Amygdala (tissue), 56 donors: ENCODE results near the gene CDH5.

Experiments
- DNase-seq, 56 donors: peaks; one replicate each; lab custom pipeline; 2025; lab: John Stamatoyannopoulos, UW

CDH5 gene

DNA sequence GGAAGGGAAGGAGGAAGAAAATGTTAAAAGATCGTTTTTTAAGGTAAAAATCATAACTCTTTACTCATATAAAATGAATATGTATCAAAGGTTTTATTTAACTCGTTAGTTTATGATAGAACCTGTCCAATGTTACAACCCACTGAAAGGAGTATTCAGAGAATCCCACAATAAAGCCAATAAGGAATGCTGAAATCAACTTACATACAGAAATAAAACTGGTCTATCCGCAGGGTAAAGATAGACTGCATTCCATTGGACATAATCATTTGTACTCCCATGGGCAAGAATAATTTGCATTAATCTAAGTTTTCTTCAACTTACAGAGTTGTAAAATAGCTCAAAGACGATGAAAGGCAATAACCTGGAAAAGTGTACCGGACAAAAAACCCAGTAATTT lies 42.7 kb downstream of the CDH5 start:
- DNase-seq = no peak

DNA sequence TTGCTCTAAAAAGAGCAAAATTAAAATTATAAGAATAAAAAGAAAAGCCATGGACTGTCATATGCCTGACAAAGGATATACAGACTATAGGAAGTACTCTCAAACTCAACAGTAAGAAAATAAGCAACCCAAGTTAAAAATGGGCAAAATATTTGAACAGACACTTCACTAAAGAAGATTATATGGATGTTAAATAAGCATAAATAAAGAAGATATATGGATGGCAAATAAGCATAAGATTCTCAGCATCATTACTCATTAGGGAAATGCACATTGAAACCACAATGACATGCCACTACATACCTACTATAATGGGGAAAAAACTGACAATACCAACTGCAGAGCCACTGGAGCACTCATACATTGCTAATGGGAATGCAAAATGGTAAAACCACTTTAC lies 45.7 kb downstream of the CDH5 start:
- DNase-seq = no peak

DNA sequence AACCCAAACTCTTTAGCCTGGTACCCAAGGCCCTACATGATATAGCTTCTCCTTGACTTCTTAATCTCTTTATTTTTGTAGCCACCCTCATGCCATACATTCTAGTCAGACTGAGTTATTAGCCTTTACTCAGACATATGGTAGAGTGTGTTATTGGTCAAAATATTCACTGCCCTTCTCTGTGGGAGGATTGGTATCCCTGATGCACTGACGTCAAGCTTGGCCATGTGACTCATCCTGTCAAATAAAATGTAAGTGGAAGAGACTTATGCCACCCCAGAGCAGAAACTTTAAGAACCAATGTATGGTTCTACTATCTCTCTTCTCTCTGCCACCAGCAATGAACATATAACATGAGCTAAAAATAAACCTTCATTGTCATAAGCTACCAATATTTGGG lies 48.4 kb downstream of the CDH5 start:
- no peak for DNase-seq

DNA sequence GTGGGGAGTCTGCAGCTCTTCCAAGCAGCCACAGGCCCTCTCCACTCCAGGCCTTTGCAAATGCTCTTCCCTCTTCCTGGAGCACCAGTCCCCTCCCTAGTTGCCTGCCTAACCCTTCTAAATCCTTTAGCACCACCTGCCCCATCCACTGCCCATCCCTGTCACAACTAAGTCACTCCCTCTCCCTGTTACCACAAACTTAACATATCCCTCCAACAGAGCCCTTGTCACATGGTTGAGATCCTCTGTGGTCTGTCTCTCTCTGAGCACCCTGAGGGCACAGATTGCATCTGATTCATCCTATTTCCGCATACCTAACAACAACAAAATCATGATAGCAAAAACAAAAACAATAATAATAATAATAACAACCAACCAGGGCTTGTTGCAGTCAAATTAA lies 49.6 kb downstream of the CDH5 start:
- DNase-seq = no peak

DNA sequence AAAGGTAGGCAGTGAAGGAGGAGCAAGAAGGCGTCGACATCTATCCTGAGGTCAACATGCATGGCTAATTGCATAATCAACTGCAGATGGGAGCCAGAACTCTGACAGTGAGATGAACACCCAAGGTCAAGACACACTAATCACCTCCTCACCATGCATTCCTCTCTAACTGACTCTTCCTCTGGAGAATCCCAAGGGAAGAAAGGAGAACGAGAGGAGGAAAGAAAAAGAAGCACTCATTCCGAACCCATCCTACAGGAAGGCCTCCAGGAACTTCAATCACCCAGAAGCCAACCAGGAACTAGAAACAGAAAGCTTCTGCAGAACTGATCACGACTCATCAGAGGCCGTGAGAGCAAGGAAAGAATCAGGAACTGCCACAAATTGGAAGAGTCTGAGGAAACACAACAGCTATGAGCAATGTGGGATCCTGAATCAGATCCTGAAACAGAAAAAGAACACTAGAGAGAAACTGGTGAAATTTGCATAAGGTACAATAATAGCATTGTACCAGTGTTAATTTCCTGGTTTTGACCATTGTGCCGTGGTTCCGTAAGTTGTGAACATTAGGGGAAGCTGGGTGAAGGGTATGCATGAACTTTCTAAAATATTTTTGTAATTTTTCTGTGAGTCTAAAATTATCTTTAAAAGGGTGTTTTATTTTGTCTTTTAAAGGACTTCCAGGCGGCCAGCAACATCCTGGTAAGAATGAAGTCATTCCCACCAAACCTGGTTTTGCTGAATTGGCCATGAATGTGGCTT lies 50.6 kb downstream of the CDH5 start:
- DNase-seq = no peak

DNA sequence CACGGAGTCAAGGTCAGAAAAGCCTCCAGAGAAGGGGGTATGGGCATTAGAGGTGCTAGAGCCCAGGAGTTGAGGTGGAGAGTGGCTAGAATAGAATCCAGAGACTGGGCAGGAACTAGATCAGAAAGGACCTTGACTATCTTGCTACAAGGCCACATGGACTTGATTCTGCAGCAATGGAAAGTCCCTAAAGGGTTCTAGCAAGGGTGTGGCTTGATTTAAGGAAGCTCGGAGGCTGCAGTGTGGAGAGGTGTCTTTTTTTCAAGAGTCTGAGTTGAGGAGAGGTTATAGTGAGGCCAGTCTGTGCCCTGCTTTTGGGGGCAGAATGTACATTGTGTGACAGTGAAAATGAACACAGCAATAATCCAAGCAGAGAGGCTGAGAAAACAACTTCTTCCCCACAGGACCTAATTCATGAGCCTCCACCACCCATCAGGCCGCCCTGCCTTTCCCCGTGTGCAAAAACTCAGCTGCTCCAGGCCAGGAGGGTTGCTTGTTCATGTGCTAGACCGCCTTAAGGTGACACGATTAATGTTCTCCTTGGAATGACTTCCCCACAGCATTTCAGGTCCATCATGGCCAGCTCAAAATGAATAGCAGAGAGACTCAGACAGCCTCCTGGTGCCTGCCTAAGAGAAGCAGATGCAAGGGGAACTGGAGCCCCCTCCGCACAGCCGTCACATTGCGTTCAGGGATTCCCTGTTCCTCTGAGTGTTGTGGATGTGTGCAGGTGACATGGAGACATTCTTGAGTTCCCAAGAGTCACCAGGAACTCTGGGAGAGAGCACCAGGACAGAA lies 51.9 kb downstream of the CDH5 start:
- no peak for DNase-seq

DNA sequence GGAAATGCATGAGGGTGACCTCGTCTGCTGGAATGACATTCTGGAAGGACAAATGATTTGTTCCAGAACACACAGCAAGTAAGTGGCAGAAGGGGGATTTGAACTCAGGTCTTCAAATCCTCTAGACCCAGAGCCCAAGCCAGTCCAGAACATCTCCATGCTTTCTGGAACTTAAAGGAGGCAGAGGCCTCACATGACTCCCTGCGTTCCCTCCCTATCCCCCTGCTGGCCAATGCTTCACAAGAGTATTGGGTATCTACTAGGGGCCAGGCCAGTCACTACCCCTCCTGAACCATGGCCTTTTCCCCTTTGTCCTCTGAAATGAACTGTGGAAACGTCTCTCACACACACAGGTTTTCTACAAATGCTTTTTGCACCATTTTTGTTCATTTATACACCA lies 53.0 kb downstream of the CDH5 start:
- no peak for DNase-seq

DNA sequence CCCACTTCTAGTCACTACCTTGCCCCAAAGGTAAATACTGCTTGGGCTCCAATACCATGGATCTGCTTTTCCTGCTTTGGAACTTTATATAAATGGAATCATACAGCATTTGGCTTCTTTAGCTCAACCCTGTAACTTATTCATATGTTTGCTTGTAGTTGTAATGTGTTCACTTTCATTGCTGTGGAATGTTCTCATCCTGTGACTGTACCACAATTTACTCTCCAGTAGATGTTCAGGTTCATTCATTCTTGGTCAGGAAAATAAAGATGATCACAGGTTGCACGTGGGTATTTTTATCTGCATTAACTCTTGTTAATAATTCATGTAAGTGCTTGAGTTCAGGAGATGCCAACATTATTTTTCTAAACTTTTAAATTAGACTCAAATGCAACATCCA lies 53.9 kb downstream of the CDH5 start:
- DNase-seq = no peak

DNA sequence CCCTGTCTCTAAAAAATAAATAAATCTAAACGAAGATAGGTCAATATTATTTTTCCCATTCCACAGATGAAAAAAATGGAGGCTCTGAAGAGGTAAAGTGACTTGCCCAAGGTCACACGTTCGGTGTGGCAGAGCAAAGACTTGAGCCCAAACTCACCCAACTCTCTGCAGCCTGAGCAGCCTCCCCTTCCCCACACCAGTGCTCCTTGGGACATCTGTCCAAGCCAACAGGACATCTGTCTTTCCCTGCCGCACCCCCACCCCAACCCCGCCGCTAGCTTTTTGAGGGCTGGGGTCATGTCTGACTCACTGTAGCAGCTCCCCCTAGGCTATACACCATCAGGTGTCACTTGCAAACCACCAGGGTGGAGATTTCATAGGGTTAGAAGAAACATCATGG lies 55.4 kb downstream of the CDH5 start:
- DNase-seq = no peak

DNA sequence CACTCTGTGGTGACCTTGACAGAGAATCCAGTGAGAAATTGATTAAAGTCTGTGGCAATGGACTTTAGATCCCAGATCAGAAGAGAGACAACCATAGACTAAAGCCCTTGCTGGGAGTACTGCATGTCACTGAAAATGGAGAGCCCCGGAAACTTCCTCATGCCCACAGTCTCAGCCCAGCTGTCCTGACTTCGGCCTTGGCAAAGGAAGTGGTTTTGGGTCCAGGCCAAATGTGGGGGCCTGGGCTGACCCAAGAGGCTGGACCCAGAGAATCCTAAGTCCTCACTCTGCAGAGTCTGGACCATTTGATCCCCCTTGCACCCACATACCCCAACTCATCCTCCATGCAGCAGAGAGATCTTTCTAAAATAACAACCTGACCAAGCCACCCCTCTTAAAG lies 55.9 kb downstream of the CDH5 start:
- peak in 1 of 56 donors; percentile 23 for DNase-seq

DNA sequence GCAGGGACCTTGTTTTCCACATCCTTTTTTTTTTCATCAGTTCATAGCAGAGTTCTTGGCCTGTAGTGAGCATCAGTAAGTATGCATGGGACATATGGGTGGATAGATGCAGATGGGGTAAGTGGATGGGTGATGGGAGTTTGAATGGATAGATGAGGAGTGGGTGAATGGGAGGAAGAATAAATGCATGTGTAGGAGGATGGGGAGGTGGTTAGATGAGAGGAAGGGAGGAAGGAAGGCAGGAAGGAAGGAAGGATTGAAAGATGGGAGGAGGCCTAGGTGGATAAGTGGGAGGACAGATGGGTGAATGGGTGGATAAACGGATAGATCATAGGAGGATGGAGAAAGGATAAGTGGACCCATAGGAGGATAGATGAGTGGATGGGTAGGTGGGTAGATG lies 56.7 kb downstream of the CDH5 start:
- no peak for DNase-seq

DNA sequence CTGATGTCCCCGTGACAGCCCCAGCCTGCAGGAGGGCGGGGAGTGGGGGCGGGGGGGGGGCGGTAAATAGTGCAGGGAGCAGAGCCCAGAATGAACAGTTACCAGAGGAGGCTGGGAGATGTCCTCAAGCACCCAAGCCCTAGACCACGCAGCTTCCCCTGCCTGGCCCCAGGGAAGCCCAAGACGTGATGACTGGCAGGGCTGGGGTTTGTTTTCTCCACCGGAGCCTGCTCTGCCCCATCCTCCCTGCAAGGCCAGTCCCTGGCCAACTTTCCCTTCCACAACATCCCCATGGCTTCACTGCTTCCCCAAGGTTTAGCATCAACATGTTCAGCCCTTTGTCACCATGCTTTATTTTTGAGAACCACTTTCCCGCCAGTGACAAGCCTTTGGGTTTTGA lies 59.2 kb downstream of the CDH5 start:
- DNase-seq = no peak

DNA sequence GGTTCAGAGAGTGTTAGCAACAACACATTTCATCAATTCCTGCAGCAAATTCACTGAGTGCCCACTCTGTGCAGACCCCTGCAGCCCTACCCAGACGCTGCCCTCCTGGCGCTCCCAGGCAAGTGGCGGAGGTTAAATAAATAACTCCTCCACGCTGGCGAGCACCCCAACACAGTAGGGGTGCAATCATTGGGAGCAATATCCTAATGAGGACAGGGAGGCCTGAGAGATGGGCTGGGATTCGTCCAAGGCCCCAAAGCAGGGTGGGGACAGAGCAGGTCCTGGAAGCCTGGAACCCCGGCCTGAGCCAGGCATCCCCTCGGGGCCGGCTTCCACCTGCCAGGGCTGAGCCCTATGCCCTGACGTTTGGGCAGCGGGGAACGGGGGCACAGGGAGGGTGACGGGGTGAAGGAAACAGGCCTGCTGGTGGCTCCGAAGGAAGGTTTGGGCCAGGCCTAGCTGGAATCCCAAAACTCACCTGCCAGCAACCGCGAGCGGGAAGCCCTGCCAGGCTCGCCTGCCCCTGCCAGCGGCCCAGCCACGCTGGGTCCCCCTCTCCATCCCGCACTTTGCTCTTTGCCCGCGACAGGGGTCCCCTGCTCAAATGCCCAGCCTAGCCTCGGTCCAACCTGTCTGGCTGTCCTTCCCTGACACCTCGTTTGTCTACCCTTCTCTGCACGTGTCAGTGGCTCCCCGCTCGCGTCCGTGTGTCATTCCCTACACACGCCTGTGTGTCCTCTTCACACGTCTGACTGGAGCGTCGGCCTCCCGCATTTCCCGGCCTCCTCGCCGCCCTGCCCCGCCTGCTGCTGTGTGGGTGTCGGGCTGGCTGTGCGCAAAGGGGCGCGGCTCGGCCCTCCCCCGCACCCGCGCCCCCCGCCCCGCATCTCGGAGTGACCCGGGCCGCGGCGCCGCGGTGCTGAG lies 59.9 kb downstream of the CDH5 start:
- no peak for DNase-seq

DNA sequence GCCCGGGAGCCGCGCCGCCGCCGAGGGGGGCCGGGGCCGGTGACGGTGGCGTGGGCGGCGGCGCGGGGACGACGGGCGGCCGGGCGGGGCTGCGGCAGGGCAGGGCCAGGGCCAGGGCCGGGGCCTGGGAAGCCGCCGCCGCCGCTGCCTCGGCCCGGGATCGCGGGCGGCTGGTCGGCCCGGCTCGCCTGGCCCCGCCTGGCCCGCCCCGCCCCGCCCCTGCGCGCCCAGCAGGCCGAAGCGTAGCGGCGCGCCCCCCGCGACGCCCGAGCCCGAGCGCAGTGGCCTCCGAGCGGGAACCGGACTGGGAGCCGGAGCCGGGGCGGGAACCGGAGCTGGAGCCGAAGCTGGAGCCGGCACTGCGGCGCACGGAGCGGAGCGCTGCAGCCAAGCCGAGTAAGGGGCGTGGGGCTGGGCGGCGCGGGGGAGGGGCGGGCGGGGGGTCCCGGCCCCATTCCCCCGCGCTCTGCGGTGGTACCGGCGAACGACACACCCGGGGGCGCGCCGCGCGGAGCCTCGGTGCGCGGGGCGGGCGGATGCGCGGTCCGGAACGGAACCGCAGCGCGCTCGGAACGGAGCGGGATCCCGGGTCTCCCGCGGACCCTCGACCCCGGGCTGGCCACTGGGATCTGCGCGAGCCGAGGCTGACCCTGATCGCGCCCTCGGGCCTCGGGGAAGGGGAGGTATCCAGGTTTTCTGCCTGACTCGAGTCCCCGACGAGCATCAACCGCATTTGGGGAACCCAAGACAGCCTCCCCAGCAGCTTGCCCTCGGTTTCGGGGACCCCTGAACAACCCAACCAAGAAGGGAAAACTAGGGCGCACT lies 60.8 kb downstream of the CDH5 start, which contains the start of gene BEAN1:
Gene BEAN1 (plus strand): TSS at position 260 of the 825 bp plus-strand sequence. CDS start 10,382 bp downstream, outside the sequence.
- DNase-seq = no peak

DNA sequence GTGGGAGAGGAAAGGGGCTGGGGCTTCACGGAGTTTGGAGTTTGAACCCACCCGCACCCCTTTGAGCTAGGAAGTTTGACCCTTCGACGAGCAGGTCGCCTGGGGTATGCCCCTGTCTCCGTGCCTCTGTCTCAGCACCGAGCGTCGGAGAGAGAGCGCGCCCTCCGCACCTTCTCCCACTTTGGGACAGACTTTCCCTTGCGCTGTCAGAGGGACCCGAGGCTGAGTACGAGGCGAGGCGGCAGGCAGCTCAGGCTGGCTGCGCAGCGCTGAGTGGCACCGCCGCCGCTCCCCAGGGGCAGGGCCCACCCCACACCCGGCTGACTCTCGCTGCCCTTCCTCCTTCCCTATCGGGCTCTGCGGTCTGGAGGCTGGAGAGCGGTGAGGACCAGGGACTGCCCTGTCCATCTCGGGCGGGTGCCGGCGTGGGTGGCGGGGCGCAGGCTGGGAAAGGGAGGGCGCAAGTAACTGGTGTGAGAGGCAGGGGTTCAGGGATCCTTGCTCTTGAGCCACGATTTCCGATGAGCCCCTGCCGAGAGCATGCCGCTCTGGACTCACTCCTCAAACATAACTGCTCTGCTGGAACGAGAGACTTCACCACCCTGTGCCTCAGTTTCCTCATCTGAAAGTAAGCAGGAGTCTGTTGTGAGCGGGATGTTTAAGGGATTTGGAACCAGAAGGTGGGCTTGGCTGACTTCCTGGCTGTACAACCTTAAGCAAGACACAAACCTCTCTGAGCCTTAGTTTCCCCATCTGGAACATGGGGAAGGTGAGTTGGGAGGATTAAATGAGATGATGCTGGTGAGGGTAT lies 61.6 kb downstream of the CDH5 start:
- DNase-seq = no peak

DNA sequence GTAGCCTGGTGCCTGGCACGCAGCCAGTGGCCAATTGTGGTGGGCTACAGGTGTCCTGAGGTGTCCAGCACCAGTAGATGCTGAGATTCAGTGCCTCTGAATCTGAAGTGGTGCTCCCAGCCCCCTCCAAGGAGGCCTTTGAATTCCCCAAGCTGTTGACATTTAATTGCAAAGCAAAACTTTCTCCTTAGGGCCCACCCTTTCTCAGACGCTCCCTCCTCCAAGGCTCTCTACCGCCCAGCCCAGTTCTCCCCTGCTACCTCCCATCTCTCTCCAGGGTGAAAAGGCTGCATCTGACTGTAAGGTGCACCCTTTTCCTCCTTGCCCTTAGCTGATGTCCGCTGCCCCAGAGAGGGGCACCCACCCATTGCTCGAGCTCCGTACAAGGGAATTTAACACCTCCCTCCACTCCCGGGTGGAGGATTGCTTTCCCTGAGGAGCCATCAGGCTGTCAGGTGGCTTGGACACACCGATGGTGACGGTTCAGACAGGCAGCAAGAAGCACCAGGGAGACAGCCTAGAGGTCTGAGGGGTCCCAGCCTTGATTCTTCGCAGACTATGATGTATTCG lies 62.3 kb downstream of the CDH5 start:
- DNase-seq = no peak

DNA sequence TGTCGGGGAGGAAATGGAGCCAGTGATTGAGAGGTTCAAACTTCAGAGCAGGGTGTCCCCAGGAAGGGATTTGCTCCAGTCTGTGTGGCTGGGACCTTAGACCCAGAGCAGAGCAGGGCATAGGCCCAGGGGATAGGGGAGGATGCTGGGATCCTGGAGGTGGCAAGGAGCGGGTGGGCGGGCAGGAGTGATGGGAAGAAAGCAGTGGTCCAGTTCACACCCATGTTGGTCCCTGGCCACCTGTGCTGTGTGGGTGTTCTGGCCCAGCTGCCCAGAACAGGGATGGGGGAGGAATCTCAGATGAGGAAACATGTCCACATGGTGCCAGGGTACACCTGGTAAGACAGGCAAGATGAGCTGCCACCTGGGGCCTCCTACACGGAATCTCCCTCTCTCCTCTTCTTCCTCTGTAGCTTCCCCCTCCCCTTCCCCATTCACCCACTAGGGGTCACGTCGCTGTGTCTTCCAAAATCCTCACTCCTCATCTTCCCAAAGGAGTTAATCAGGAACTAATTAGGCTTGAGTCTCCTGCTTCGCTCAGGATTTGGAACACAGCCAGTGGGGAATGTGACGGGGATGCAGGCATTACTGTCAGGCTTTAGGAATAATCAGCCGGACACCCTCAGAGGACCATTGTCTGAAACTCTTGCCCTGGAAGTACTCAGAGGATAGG lies 62.9 kb downstream of the CDH5 start:
- DNase-seq = no peak

DNA sequence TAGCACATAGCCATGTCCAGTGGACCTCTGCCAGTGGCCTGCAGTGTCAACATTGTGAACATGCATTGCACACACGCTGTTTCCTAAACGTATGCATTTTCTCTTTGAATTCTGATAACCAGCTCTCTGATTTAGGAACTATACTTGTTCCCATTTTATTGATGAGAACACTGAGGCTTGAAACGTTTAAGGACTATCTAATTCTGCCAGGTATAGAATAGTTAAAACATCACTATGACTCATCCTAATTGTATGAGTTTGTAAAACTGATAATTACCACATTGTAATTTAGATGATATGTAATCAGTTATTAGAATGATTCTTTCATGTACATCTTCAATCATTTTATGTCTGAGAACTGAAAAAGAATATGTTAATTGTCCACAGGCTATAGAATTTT lies 63.7 kb downstream of the CDH5 start:
- no peak for DNase-seq
